ENCODE data around the gene BAX.

BAX gene

DNA sequence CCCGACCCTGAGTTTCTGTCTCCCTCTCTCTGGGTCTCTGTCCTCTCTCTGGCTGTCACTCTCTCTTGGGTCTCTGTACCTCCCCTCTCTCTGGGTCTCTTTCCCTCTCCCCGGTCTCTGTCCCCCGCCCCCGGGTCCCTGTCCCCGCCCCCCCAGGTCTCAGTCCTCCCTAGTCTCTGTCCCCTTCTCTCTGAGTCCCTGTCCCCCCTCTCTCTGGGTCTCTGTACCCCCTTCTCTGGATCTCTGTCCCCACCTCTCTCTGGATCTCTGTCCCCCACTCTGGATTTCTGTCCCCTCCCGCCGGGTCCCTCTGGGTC, 8.1 kb downstream of the BAX start:
- no peak for TF ChIP-seq CTCF (IDR thresholded peaks at IDR 0.05; ENCODE audit: low read depth, low read length)
- no peak overlapping the region for H3K4me3 ChIP-seq (ENCODE audit: low read depth, low read length)
- no peak for DNase-seq
- H3K9me3 ChIP-seq (ENCODE audit: severe bottlenecking) = peaks cover 4% of the 10 kb centered on the region
- no peaks in the 10 kb centered on the region for H3K27me3 ChIP-seq (ENCODE audit: insufficient read depth, low read depth, severe bottlenecking)
- H3K27ac ChIP-seq = no peak overlapping the region
- peaks cover 34% of the 10 kb centered on the region for H3K36me3 ChIP-seq

- peak; percentile 30 for DNase-seq
- H3K36me3 ChIP-seq = peaks cover 40% of the 10 kb centered on the region
Measured at GRCh38 chr19:48963371-48964204, 8.9 kb downstream of the BAX start.

DNA sequence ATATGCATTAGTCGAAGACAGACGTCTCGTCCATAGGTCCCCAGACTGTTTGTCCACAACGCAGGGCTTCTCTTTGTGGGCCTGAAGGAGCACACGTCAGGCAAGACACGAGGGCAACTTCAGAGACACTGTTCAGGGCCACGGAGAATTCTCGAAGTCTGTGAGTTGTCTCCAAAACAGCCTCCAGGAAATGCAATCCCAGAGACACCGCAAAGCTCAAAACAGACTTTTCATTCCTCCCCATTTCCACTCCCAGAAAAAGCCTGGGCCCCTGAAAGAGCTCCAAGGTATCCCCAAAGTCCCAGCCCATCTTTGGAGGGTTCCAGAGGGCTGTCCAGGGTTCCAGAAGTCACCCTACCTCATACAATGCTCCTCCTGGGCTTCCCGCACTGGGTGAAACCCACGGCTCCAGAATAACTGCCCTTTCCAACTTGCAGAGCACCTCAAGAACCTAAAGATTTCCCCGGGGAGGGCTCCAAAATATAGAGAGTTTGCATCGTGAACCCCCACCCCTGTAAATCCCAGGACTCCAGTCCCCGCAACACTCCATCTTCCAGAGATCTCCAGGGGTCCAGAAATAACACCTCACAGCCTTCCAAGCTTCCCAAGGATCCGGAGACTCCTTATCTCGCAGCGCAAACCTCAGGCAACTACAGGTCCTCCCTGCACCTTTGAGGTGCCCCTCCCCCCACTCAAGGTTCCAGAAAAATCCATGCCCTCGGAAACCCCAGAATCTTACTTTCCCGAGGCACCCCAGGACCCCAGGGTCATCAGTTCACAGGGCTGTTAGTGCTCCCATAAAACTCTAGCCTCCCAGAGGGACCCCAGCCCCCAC, 9.7 kb downstream of the BAX start:
- TF ChIP-seq CTCF (IDR thresholded peaks at IDR 0.05; ENCODE audit: low read depth, low read length) = no peak
- peak overlapping the region; percentile 20; the same call in 1 of the 2 replicates for H3K4me3 ChIP-seq (ENCODE audit: low read depth, low read length)

More at GRCh38 chr19:48963371-48964204, 8.9 kb downstream of the BAX start:
- no peak for TF ChIP-seq CTCF (IDR thresholded peaks at IDR 0.05; ENCODE audit: low read depth, low read length)
- peak overlapping the region; percentile 62 for H3K27ac ChIP-seq
- H3K27me3 ChIP-seq (ENCODE audit: insufficient read depth, low read depth, severe bottlenecking) = no peaks in the 10 kb centered on the region
- H3K4me3 ChIP-seq (ENCODE audit: low read depth, low read length) = no peak overlapping the region
- H3K9me3 ChIP-seq (ENCODE audit: severe bottlenecking) = peaks cover 4% of the 10 kb centered on the region

GRCh38 chr19:48965040-48965805, 10.5 kb downstream of the BAX start, which contains the start of gene FTL:
TSS of gene FTL (plus strand) at chr19:48965309. CDS start at chr19:48965508, 199 bp downstream.
- H3K36me3 ChIP-seq = peaks cover 51% of the 10 kb centered on the region
- H3K27me3 ChIP-seq (ENCODE audit: insufficient read depth, low read depth, severe bottlenecking) = no peaks in the 10 kb centered on the region
- peaks cover 4% of the 10 kb centered on the region for H3K9me3 ChIP-seq (ENCODE audit: severe bottlenecking)
- peak within 1 kb of the TSS; percentile 90 for H3K4me3 ChIP-seq (ENCODE audit: low read depth, low read length)
- no peak for TF ChIP-seq CTCF (IDR thresholded peaks at IDR 0.05; ENCODE audit: low read depth, low read length)
- H3K27ac ChIP-seq = peak within 1 kb of the TSS; percentile 62
- peak; percentile 93 for DNase-seq

More for the DNA sequence above, 9.7 kb downstream of the BAX start:
- no peak for DNase-seq
- peak overlapping the region; percentile 62 for H3K27ac ChIP-seq
- H3K36me3 ChIP-seq = peaks cover 45% of the 10 kb centered on the region
- peaks cover 4% of the 10 kb centered on the region for H3K9me3 ChIP-seq (ENCODE audit: severe bottlenecking)
- H3K27me3 ChIP-seq (ENCODE audit: insufficient read depth, low read depth, severe bottlenecking) = no peaks in the 10 kb centered on the region

DNA sequence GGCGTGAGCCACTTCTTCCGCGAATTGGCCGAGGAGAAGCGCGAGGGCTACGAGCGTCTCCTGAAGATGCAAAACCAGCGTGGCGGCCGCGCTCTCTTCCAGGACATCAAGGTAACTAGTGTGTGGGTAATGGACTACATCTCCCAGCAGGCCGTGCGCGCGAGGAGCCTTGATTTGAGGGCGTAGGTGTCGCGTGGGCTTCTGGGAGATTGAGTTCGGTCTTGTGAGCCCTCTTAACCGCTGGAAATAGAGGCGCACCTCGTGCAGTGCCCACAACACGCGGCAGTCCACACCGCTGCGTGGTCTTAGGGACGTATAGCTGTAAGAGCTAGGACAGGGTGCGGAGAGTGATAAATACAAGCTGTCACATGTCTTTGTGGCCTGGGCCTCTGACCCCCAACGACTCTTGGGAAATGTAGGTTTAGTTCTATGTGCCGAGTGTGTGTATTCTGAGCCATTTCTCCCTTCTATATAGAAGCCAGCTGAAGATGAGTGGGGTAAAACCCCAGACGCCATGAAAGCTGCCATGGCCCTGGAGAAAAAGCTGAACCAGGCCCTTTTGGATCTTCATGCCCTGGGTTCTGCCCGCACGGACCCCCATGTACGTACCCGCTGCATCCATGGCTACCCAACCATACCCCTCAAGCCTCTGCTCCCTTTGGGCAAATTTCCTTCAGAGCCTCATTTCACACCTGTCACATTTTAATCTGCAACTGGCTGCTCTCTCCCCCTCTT, 11.3 kb downstream of the BAX start:
- H3K4me3 ChIP-seq (ENCODE audit: low read depth, low read length) = peak overlapping the region; percentile 90
- H3K27me3 ChIP-seq (ENCODE audit: insufficient read depth, low read depth, severe bottlenecking) = no peaks in the 10 kb centered on the region
- DNase-seq = peak; percentile 88
- H3K36me3 ChIP-seq = peaks cover 52% of the 10 kb centered on the region
- H3K9me3 ChIP-seq (ENCODE audit: severe bottlenecking) = peaks cover 4% of the 10 kb centered on the region
- TF ChIP-seq CTCF (IDR thresholded peaks at IDR 0.05; ENCODE audit: low read depth, low read length) = no peak
- H3K27ac ChIP-seq = peak overlapping the region; percentile 59
